ENCODE results near the gene POC1A. TPM values are rescaled to one million over a fixed set of nuclear protein-coding genes. Genes with fewer than 3 reads are reported as not detected.
A peak's percentile ranks its signal among the peaks of the same experiment; 100 is the strongest.

The POC1A gene
- polyA plus RNA-seq, 3 donors = 8.9 to 9.4 (median 9.0) TPM

DNA sequence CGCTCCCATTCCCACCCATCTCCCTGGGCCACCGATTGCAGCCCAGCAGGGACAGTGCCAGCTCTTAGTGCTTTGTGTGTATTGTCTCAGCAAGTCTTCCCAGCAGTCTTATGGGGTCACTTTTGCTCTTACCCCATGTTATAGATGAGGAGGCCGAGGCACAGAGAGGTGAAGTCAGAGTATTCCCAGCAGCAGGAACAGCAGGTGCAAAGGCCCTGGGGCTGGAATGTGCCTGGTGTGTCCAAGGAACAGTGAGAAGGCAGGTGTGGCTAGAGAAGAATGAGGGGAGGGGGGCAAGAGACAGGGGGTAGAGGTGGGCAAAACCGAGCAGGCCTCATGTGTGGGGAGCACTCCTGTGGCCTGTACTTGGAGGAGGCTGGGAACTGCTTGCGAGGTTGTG lies 85.1 kb downstream of the POC1A start:
- no peak for DNase-seq

GRCh38 chr3:52068730-52069129 lies 85.5 kb downstream of the POC1A start:
- DNase-seq = no peak

DNA sequence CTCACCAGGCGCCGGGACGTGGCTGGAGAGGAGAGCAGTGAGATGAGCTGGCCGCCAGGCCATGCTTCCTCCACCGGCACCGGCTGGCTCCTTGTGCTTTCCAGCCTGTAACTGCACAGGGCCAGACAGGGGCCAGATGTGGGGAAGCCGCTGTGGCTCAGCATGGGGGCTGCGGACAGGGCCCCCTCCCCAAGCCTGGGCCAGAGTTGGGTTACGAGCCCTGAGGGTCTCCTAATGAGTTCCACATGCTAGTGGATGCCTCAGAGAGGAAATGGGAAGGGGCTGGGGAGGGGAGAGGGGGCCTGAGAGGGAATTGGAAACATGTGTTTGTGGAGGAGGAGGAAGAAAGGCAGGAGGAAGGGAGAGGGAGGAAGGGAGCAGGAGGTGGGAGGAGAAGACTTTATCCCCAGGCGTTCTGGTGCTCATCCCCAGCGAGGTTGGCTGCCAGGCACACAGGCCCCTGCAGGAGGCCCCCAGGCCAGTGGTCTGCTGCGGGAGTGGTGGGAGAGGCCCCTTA lies 86.1 kb downstream of the POC1A start:
- peak; percentile 84 for DNase-seq

GRCh38 chr3:52067526-52067925 lies 86.7 kb downstream of the POC1A start:
- DNase-seq = no peak

- DNase-seq = no peak
Observed at GRCh38 chr3:52067046-52067445, 87.2 kb downstream of the POC1A start.

DNA sequence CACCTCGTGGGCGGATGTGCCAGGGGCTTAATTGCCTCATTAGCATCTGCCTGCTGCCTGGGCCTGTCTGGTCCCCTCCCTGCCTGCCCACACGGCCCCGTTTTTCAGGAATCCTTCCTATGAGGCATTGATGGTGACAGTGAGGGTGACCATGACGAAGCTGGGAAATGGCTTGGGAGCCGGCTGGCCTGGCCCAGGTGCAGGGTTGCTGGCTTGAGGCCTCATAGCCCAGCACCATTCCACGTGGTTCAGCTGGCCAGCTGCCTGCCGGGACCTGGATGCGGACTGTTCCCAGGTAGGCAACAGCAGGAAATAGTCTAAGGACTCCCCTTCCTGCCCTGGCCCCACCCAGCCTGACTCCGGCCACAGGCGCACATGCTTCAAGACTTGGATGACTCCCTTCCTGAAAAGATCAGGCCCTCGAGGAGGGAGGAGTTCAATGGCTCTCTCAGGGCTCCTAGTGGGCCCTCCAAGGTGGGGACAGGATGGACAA lies 88.9 kb downstream of the POC1A start:
- DNase-seq = no peak

DNA sequence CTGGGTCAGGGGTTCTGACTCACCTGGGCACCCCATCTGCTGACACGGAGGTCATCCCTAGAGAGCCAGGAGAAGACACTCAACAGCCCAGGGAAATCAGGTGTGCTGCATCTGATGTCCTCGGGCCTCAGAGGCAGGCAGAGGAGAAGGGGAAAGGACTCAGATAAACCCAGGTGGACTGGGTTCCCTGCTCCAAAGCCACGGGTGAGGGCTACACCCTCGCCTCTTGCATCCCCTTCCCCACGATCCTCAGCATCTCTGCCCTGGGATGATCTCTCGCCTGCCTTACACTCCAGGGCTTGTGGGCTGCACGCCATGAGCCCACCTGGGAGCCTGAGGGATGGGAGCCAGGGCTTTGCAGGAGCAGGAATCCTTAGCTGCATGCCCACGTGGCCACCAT lies 89.7 kb downstream of the POC1A start:
- no peak for DNase-seq

DNA sequence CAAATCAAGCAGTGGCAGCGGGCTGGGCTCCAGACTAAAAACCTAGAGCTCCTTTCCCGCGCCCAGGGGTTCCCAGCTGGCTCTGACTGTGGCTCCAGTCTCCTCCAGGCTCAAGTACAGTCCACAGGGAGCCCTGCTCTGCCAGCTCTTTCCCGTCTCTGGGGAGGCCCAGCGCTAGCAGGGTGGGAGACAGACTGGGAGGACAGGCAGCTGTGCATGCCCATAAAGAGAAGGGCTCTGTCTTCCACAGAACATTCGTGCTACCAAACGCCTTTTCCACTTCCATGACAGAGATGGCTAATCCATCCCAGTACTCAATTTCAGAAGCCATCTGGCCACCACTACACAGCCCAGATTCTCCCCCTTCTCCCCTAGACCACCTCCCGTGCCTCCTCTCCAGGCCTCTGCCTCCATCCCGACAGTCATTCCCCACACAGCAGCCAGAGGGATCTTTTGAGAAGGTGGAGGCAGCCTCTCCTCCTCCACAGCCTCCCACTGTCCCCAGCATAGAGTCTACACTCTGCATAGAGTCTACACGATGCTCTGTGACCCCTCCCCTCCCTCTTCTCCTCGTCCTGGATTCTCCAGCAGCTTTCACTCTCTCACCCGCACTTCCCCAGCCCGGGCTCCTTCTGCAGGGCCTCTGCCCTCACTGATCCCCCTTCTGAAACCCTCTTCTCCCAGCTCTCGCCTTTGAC lies 91.0 kb downstream of the POC1A start:
- DNase-seq = no peak

GRCh38 chr3:52062505-52062904 lies 91.7 kb downstream of the POC1A start:
- no peak for DNase-seq

- no peak for DNase-seq
Observed at GRCh38 chr3:52061121-52061910, 92.9 kb downstream of the POC1A start.

GRCh38 chr3:52059781-52060180 lies 94.4 kb downstream of the POC1A start:
- no peak for DNase-seq

- no peak for DNase-seq
Observed at GRCh38 chr3:52057812-52058495, 96.3 kb downstream of the POC1A start.

- DNase-seq = peak; percentile 99
Observed at GRCh38 chr3:52056968-52057811, 97.0 kb downstream of the POC1A start.

- peak; percentile 73 for DNase-seq
Observed at GRCh38 chr3:52056521-52056967, 97.7 kb downstream of the POC1A start, which contains the start of gene DUSP7. TSS of gene DUSP7 (minus strand) at chr3:52056571. CDS start at chr3:52056366, 205 bp downstream.

DNA sequence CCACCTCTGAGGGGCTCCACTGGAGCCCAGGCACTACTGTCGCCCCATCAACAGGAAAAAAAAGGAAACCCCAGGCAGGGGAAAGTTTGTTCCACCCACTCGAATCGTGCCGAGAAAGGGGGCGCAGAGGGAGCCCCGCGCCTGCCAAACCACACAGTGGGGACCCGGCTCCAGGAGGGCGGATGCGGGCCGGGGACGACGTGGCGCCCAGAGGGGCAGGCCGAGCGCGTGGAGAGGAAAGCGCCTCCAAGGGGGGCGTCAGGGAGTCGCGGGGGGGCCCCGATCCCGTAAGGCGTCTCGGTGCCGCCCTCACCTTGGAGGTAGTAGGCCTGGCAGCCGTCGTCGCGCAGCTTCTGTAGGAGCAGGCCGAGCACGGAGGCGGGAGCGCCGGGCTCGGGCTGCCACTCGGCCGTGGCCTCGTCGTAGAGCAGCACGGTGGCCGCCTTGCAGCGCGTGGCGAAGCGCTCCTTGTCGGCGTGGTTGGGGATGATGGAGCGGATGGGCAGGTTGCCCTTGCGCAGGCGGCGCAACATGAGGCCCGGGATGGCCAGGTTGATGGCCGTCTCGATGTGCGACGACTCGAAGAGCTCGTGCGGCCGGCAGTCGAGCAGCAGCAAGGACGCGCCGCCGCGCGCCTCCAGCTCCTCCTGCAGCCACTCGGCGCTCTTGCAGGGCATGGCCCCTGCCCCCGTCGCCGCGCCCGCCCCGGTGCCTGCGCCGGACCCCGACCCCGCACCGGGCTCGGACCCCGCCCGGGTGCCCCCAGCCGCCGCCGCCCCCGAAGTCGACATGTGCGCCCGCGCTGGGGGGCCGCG lies 98.5 kb downstream of the POC1A start:
- DNase-seq = no peak

DNA sequence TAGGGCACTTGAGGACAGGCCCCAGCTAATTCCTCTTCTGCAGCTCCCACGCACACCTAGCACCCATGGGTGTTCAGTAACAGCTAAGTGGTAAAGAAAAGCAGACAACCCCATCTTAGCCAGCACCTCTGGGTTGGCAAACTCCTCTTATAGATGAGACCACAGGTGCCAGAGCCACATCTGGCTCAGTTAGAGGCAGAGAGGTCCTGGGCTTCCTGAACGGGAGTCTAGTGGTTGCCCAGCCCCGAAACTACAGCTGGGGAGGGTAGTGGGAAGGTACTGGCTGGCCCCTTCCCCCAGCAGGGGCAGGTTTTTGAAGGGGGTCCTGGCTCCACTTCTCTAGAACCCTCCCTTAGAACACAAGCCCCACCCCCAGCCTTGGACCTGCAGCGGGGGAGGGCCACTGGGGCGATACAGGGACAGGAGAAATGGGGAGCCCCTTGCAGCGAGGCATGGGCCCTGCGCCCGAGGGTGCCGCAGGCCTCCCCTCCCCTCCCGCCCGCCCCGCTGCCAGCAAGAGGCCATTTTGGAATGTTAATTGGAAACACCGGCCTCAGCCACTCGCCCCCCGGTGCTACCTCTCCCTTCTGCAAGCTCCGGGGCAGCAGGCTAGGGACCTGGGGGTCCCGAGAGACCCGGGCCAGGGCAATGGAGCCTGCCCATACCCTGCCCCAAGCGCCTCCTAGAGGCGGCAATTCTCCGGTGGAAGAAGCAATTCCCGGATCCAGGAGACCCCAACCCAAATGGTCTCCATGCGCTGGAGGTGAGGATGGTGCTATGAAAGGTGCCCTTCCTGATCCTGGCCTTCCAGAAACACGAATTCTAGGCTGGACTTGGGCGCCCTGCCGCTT lies 99.3 kb downstream of the POC1A start:
- no peak for DNase-seq

- DNase-seq = no peak
Observed at GRCh38 chr3:52053307-52054304, 100.6 kb downstream of the POC1A start.

DNA sequence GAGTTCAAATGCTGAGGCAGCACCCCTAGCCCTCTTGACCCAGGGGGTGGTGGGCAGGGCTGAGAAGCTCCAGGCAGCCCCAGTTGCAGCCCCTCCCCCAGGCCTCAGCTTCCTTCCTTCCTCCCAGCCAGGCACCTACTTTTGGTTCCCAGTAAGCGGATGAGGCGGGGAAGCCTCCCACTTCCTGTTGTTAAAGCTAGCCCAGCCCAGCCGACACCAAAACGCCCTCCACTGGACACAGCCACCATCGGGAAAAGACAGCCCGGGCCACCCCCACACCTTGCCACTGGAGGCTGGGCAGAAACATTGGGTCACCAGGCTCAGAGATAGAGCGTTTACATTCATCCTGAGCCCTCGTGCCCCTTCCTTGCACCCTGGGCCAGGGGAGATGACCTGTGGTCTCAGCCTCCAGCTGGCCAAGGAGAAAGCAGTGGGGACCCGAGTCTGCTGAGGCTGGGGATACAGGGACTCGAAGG lies 101.4 kb downstream of the POC1A start:
- DNase-seq = peak; percentile 67

Measured in renal pelvis (tissue), 4 donors.